ENCODE data around the gene KAZN.

The KAZN gene

GRCh38 chr1:15075175-15075574, 476.7 kb downstream of the KAZN start:
- no peak overlapping the region for H3K4me3 ChIP-seq (ENCODE audit: low read depth, low read length)
- TF ChIP-seq CTCF (IDR thresholded peaks at IDR 0.05; ENCODE audit: insufficient read depth, low read depth, low read length, missing control alignments), result no peak
- no peak for DNase-seq (ENCODE audit: low read depth)

- H3K4me3 ChIP-seq (ENCODE audit: low read depth, low read length), result no peak overlapping the region
- TF ChIP-seq CTCF (IDR thresholded peaks at IDR 0.05; ENCODE audit: insufficient read depth, low read depth, low read length, missing control alignments), result no peak
- DNase-seq (ENCODE audit: low read depth), result no peak
Measured at GRCh38 chr1:15075817-15076216, 477.3 kb downstream of the KAZN start.

- no peak for TF ChIP-seq CTCF (IDR thresholded peaks at IDR 0.05; ENCODE audit: insufficient read depth, low read depth, low read length, missing control alignments)
- no peak for DNase-seq (ENCODE audit: low read depth)
- no peak overlapping the region for H3K4me3 ChIP-seq (ENCODE audit: low read depth, low read length)
Measured at GRCh38 chr1:15076807-15077206, 478.3 kb downstream of the KAZN start.

GRCh38 chr1:15077384-15077783, 478.9 kb downstream of the KAZN start:
- DNase-seq (ENCODE audit: low read depth), result no peak
- H3K4me3 ChIP-seq (ENCODE audit: low read depth, low read length), result no peak overlapping the region
- no peak for TF ChIP-seq CTCF (IDR thresholded peaks at IDR 0.05; ENCODE audit: insufficient read depth, low read depth, low read length, missing control alignments)

GRCh38 chr1:15080328-15081007, 482.0 kb downstream of the KAZN start:
- TF ChIP-seq CTCF (IDR thresholded peaks at IDR 0.05; ENCODE audit: insufficient read depth, low read depth, low read length, missing control alignments), result no peak
- no peak for DNase-seq (ENCODE audit: low read depth)

GRCh38 chr1:15081102-15081501, 482.6 kb downstream of the KAZN start:
- TF ChIP-seq CTCF (IDR thresholded peaks at IDR 0.05; ENCODE audit: insufficient read depth, low read depth, low read length, missing control alignments), result no peak
- DNase-seq (ENCODE audit: low read depth), result no peak
- H3K4me3 ChIP-seq (ENCODE audit: low read depth, low read length), result no peak overlapping the region

More at GRCh38 chr1:15080328-15081007, 482.0 kb downstream of the KAZN start:
- H3K4me3 ChIP-seq (ENCODE audit: low read depth, low read length), result no peak overlapping the region

GRCh38 chr1:15083578-15083977, 485.1 kb downstream of the KAZN start:
- TF ChIP-seq CTCF (IDR thresholded peaks at IDR 0.05; ENCODE audit: insufficient read depth, low read depth, low read length, missing control alignments), result no peak
- no peak overlapping the region for H3K4me3 ChIP-seq (ENCODE audit: low read depth, low read length)
- DNase-seq (ENCODE audit: low read depth), result no peak
